Neural cell (in vitro differentiated cells): ENCODE measurements around the gene ZNF283. TPM values are rescaled to one million over a fixed set of nuclear protein-coding genes. Genes with fewer than 3 reads are reported as not detected.

Experiments used
- H2AFZ ChIP-seq: fragments of 200-600, 300-800 bp; sonication (generic), shearing (Covaris generic); 2 replicates; pipeline ENCODE4 v1.6.0; 2014; ENCODE audit warnings: low read depth, mild to moderate bottlenecking, antibody characterized with exemption, low read length, moderate library complexity
- H3F3A ChIP-seq: fragments of 200-600 bp; shearing (Covaris generic); 2 replicates; pipeline ENCODE4 v1.6.1; 2016; ENCODE audit warnings: mild to moderate bottlenecking, moderate library complexity, mixed read lengths, antibody characterized with exemption, low read length; ENCODE audit not compliant: insufficient read depth, poor library complexity, severe bottlenecking
- H3K27ac ChIP-seq: fragments of 200-600, 300-800 bp; sonication (generic), shearing (Covaris generic); 2 replicates; pipeline ENCODE4 v1.5.1; 2014; ENCODE audit warnings: mild to moderate bottlenecking, low read length, moderate library complexity
- H3K27me3 ChIP-seq: fragments of 300-800, 200-600 bp; sonication (generic), shearing (Covaris generic); 2 replicates; pipeline ENCODE4 v1.6.0; 2014; ENCODE audit warnings: mild to moderate bottlenecking, low read depth, low read length, moderate library complexity; ENCODE audit not compliant: insufficient read depth
- H3K36me3 ChIP-seq: fragments of 300-800, 200-600 bp; sonication (generic), shearing (Covaris generic); 2 replicates; pipeline ENCODE4 v1.5.1; 2014; ENCODE audit warnings: mild to moderate bottlenecking, antibody characterized with exemption, low read length, moderate library complexity; ENCODE audit not compliant: insufficient read depth
- H3K4me2 ChIP-seq: fragments of 300-800, 200-600 bp; sonication (generic), shearing (Covaris generic); 2 replicates; pipeline ENCODE4 v1.6.0; 2014; ENCODE audit warnings: mild to moderate bottlenecking, low read length
- H3K4me3 ChIP-seq: fragments of 300-800, 200-600 bp; sonication (generic), shearing (Covaris generic); 2 replicates; pipeline ENCODE4 v1.5.1; 2014; ENCODE audit warnings: mild to moderate bottlenecking, low read length, moderate library complexity
- H3K79me2 ChIP-seq: fragments of 200-600 bp; shearing (Covaris generic); replicated peaks from 2 replicates; pipeline ENCODE4 v1.6.0; 2014; ENCODE audit warnings: mild to moderate bottlenecking, low read length, moderate library complexity; ENCODE audit not compliant: insufficient read depth
- H3K9ac ChIP-seq: fragments of 300-800, 200-600 bp; sonication (generic), shearing (Covaris generic); 2 replicates; pipeline ENCODE4 v1.6.1; 2016; ENCODE audit warnings: mild to moderate bottlenecking, low read length, mixed read lengths
- H3K9me2 ChIP-seq: fragments of 200-600 bp; shearing (Covaris generic); 2 replicates; pipeline ENCODE4 v1.6.1; 2016; ENCODE audit warnings: mild to moderate bottlenecking, low read length, mixed read lengths; ENCODE audit not compliant: insufficient read depth
- H3K9me3 ChIP-seq: fragments of 200-600, 300-800 bp; sonication (generic), shearing (Covaris generic); 2 replicates; pipeline ENCODE4 v1.6.1; 2016; ENCODE audit warnings: mild to moderate bottlenecking, mixed run types, low read length, moderate library complexity, mixed read lengths
- H4K20me1 ChIP-seq: fragments of 200-600 bp; shearing (Covaris generic); 2 replicates; pipeline ENCODE4 v1.6.1; 2016; ENCODE audit warnings: mild to moderate bottlenecking, mixed run types; ENCODE audit not compliant: insufficient read depth
- CTCF ChIP-seq: fragments of 450-650 bp; IDR thresholded peaks from 2 replicates; pipeline ENCODE4 v1.5.1; 2014; ENCODE audit warnings: antibody characterized with exemption, mild to moderate bottlenecking, moderate library complexity; ENCODE audit not compliant: poor library complexity, severe bottlenecking
- EP300 ChIP-seq: fragments of 450-650 bp; conservative IDR thresholded peaks from 2 replicates; pipeline ENCODE4 v1.6.1; 2014; ENCODE audit warnings: antibody characterized with exemption, mild to moderate bottlenecking, moderate library complexity; ENCODE audit not compliant: poor library complexity, severe bottlenecking
- EZH2 ChIP-seq: fragments of 200-600, 300-800 bp; shearing (Covaris generic), sonication (generic); IDR thresholded peaks from 2 replicates; pipeline ENCODE4 v1.6.1; 2014; ENCODE audit warnings: antibody characterized with exemption, low read length, borderline replicate concordance, mild to moderate bottlenecking; ENCODE audit not compliant: insufficient read depth, poor library complexity, severe bottlenecking
- MXI1 ChIP-seq: fragments of 450-650 bp; conservative IDR thresholded peaks from 2 replicates; pipeline ENCODE4 v1.6.1; 2014; ENCODE audit warnings: antibody characterized with exemption, mild to moderate bottlenecking; ENCODE audit not compliant: poor library complexity, severe bottlenecking
- POLR2AphosphoS5 ChIP-seq: IDR thresholded peaks from 2 replicates; pipeline ENCODE4 v1.6.1; 2012
- RAD21 ChIP-seq: fragments of 450-650 bp; conservative IDR thresholded peaks from 2 replicates; pipeline ENCODE4 v1.6.1; 2014; ENCODE audit warnings: antibody characterized with exemption, mild to moderate bottlenecking, moderate library complexity
- REST ChIP-seq: IDR thresholded peaks from 2 replicates; pipeline ENCODE4 v1.6.1; 2012; ENCODE audit warnings: borderline replicate concordance
- SMC3 ChIP-seq: fragments of 450-650 bp; conservative IDR thresholded peaks from 2 replicates; pipeline ENCODE4 v1.6.1; 2014; ENCODE audit warnings: antibody characterized with exemption, mild to moderate bottlenecking, moderate library complexity; ENCODE audit not compliant: poor library complexity
- TAF1 ChIP-seq: IDR thresholded peaks from 2 replicates; pipeline ENCODE4 v1.6.1; 2012; ENCODE audit warnings: low read depth
- polyA plus RNA-seq: library from polyadenylated mRNA; depleted of rRNA; stranded (reverse); fragments of >200 nt; gene quantifications from 2 replicates; pipeline ENCODE4 v1.2.3, GENCODE V29; 2014

ZNF283 gene
- polyA plus RNA-seq, 1 donor from 2014 or later = 14.9 TPM

- H3K4me3 ChIP-seq = no peak overlapping the region
- H2AFZ ChIP-seq = no peak overlapping the region
- no peak overlapping the region for H3K4me2 ChIP-seq
- no peak overlapping the region for H3K9ac ChIP-seq
- H3F3A ChIP-seq = no peaks in the 10 kb centered on the region
- peaks cover 31% of the 10 kb centered on the region for H3K9me3 ChIP-seq
- no peaks in the 10 kb centered on the region for H4K20me1 ChIP-seq
- H3K27me3 ChIP-seq = no peaks in the 10 kb centered on the region
- peaks cover 13% of the 10 kb centered on the region for H3K36me3 ChIP-seq
- H3K79me2 ChIP-seq = no peaks in the 10 kb centered on the region
- no peak overlapping the region for H3K27ac ChIP-seq
- no peak for TF ChIP-seq SMC3
- no peak for TF ChIP-seq TAF1
- no peak for TF ChIP-seq REST
- TF ChIP-seq MXI1 = no peak
- TF ChIP-seq CTCF = no peak
- TF ChIP-seq POLR2AphosphoS5 = no peak
- no peak for TF ChIP-seq RAD21
- TF ChIP-seq EP300 = no peak
- no peak for TF ChIP-seq EZH2
- H3K9me2 ChIP-seq = no peaks in the 10 kb centered on the region
Observed at GRCh38 chr19:43847246-43847645, 20.1 kb downstream of the ZNF283 start.

- Histone ChIP-seq H3F3A (no peaks in the 10 kb centered on the region), H4K20me1 (no peaks in the 10 kb centered on the region), H3K27ac (no peak overlapping the region), H3K79me2 (no peaks in the 10 kb centered on the region), H3K9me2 (no peaks in the 10 kb centered on the region), H3K4me2 (no peak overlapping the region), H3K9ac (no peak overlapping the region), H3K36me3 (peaks cover 10% of the 10 kb centered on the region), H3K9me3 (peaks cover 31% of the 10 kb centered on the region), H3K4me3 (no peak overlapping the region), H2AFZ (no peak overlapping the region), H3K27me3 (no peaks in the 10 kb centered on the region)
- no peak for TF ChIP-seq MXI1
- no peak for TF ChIP-seq POLR2AphosphoS5
- TF ChIP-seq REST = no peak
- no peak for TF ChIP-seq SMC3
- no peak for TF ChIP-seq RAD21
- no peak for TF ChIP-seq EP300
- TF ChIP-seq TAF1 = no peak
Observed at GRCh38 chr19:43847884-43848283, 20.8 kb downstream of the ZNF283 start.
